ENCODE data around the gene VAT1L. TPM values are rescaled to one million over a fixed set of nuclear protein-coding genes. Genes with fewer than 3 reads are reported as not detected.

The VAT1L gene
- total and polyA plus RNA-seq, 2 experiments from 2014 or later = 3.1 to 5.9 TPM

DNA sequence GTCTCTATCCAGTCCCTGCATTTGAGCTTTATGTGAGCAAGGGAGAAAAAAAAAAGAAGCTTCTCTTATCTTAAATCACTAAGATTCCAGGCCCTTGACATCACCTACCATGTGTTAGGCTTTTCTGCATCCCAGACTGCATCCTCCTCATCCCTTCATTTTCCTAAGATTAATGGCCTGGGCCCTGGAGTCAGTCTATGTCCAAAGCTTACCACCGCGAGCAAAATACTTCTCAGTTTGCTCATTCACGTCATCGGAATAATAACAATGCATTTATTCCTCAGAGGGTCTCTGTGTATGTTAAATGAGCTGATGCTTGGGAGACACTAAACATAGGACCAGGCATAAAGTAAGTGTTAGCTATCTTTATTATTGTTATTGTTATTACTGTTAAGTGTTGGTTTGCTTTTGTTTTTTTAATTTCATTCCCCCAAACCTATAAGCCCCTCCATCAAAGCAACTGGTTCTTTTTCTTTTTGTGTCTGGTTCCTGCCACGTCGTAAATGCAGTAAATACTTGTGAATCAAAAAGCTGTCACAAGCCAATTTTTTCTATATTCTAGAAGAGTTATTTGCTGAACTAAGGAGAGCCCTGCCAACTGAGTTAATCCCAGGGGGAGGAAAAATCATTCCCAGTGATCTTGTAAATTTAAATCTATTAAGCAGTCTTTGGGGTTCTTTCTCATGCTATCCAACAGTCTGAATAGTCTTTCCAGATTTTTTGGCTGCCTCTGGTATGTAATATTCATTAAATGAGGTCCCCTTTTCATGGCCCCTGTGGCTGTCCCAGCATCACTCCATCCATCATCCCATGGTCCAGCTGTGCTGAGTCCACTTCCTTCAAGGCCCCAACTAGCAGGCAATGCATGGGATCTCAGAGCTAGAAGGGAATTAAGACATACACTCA, 46.5 kb downstream of the VAT1L start:
- H3K4me1 ChIP-seq (ENCODE audit: insufficient read depth) = no peaks in the 10 kb centered on the region

GRCh38 chr16:77836801-77837200, 48.4 kb downstream of the VAT1L start:
- TF ChIP-seq EZH2phosphoT487 (IDR thresholded peaks at IDR 0.05; ENCODE audit: low read depth, severe bottlenecking, unreplicated experiment) (no peak), EZH2 (IDR thresholded peaks at IDR 0.05; ENCODE audit: borderline replicate concordance) (no peak)
- TF ChIP-seq, protein P1, sequence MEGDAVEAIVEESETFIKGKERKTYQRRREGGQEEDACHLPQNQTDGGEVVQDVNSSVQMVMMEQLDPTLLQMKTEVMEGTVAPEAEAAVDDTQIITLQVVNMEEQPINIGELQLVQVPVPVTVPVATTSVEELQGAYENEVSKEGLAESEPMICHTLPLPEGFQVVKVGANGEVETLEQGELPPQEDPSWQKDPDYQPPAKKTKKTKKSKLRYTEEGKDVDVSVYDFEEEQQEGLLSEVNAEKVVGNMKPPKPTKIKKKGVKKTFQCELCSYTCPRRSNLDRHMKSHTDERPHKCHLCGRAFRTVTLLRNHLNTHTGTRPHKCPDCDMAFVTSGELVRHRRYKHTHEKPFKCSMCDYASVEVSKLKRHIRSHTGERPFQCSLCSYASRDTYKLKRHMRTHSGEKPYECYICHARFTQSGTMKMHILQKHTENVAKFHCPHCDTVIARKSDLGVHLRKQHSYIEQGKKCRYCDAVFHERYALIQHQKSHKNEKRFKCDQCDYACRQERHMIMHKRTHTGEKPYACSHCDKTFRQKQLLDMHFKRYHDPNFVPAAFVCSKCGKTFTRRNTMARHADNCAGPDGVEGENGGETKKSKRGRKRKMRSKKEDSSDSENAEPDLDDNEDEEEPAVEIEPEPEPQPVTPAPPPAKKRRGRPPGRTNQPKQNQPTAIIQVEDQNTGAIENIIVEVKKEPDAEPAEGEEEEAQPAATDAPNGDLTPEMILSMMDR (IDR thresholded peaks at IDR 0.05; ENCODE audit: poor library complexity) = no peak
- Histone ChIP-seq H3K27me3 (no peaks in the 10 kb centered on the region), H3K4me3 (no peak overlapping the region), H4K20me1 (ENCODE audit: insufficient read depth, poor library complexity, severe bottlenecking) (no peaks in the 10 kb centered on the region), H3K9me3 (ENCODE audit: low read depth) (no peaks in the 10 kb centered on the region), H3K36me3 (replicated peaks; ENCODE audit: insufficient read depth, low read depth) (no peaks in the 10 kb centered on the region), H3K4me2 (no peak overlapping the region), H3K79me2 (no peaks in the 10 kb centered on the region), H3K9me2 (replicated peaks; ENCODE audit: insufficient read depth) (no peaks in the 10 kb centered on the region), H2AFZ (no peak overlapping the region), H3K4me1 (ENCODE audit: insufficient read depth) (peaks cover 4% of the 10 kb centered on the region), H3K27ac (no peak overlapping the region)
- 90% methylated on average over 5 of the region's 5 CpGs for WGBS (ENCODE audit: low lambda C conversion rate, missing lambda C conversion rate)
- DNase-seq (ENCODE audit: low spot score) = no peak

More for the DNA sequence above, 46.5 kb downstream of the VAT1L start:
- H3K4me3 ChIP-seq = no peak overlapping the region
- peak; percentile 49 for DNase-seq (ENCODE audit: low spot score)
- H2AFZ ChIP-seq = no peak overlapping the region
- H3K9me2 ChIP-seq (replicated peaks; ENCODE audit: insufficient read depth) = no peaks in the 10 kb centered on the region
- 52% methylated on average over 6 of the region's 6 CpGs for WGBS (ENCODE audit: low lambda C conversion rate, missing lambda C conversion rate)
- H3K27ac ChIP-seq = peak overlapping the region; percentile 59
- H3K9me3 ChIP-seq (ENCODE audit: low read depth) = no peaks in the 10 kb centered on the region
- no peak overlapping the region for H3K4me2 ChIP-seq
- H3K27me3 ChIP-seq = no peaks in the 10 kb centered on the region
- H3K36me3 ChIP-seq (replicated peaks; ENCODE audit: insufficient read depth, low read depth) = no peaks in the 10 kb centered on the region
- no peak for TF ChIP-seq EZH2 (IDR thresholded peaks at IDR 0.05; ENCODE audit: borderline replicate concordance)
- TF ChIP-seq EZH2phosphoT487 (IDR thresholded peaks at IDR 0.05; ENCODE audit: low read depth, severe bottlenecking, unreplicated experiment) = no peak
- TF ChIP-seq, protein P1 (IDR thresholded peaks at IDR 0.05; ENCODE audit: poor library complexity) = no peak
- H3K79me2 ChIP-seq = no peaks in the 10 kb centered on the region
- no peaks in the 10 kb centered on the region for H4K20me1 ChIP-seq (ENCODE audit: insufficient read depth, poor library complexity, severe bottlenecking)

GRCh38 chr16:77838597-77839255, 50.4 kb downstream of the VAT1L start:
- WGBS (ENCODE audit: low lambda C conversion rate, missing lambda C conversion rate) = 86% methylated on average over 7 of the region's 7 CpGs
- DNase-seq (ENCODE audit: low spot score) = no peak
- Histone ChIP-seq H2AFZ (no peak overlapping the region), H3K27me3 (no peaks in the 10 kb centered on the region), H3K36me3 (replicated peaks; ENCODE audit: insufficient read depth, low read depth) (no peaks in the 10 kb centered on the region), H3K27ac (no peak overlapping the region), H3K4me3 (no peak overlapping the region), H3K4me2 (no peak overlapping the region), H3K4me1 (ENCODE audit: insufficient read depth) (peaks cover 4% of the 10 kb centered on the region), H4K20me1 (ENCODE audit: insufficient read depth, poor library complexity, severe bottlenecking) (no peaks in the 10 kb centered on the region), H3K79me2 (no peaks in the 10 kb centered on the region), H3K9me2 (replicated peaks; ENCODE audit: insufficient read depth) (no peaks in the 10 kb centered on the region), H3K9me3 (ENCODE audit: low read depth) (no peaks in the 10 kb centered on the region)
- TF ChIP-seq EZH2 (IDR thresholded peaks at IDR 0.05; ENCODE audit: borderline replicate concordance) (no peak), EZH2phosphoT487 (IDR thresholded peaks at IDR 0.05; ENCODE audit: low read depth, severe bottlenecking, unreplicated experiment) (no peak)
- TF ChIP-seq, protein P1 (IDR thresholded peaks at IDR 0.05; ENCODE audit: poor library complexity) = no peak
